Measurements from ENCODE around the gene TMEM54.

- no peak for TF ChIP-seq CTCF (IDR thresholded peaks at IDR 0.05; ENCODE audit: insufficient read depth, low read depth, low read length)
- no peak for TF ChIP-seq EZH2 (IDR thresholded peaks at IDR 0.05; ENCODE audit: insufficient read depth, low read length)
Observed at GRCh38 chr1:32946413-32946812, 45.2 kb upstream of the TMEM54 start.
